BE2C (cell line): ENCODE results near the gene USP14.

Experiments used
- DNase-seq: peaks from one replicate; pipeline ENCODE4 v3.0.0-alpha.2; 2020
- H3K27me3 ChIP-seq: fragments of 250-450 bp; sonication (Bioruptor Pico); 2 replicates; pipeline ENCODE4 v1.5.1; 2020; ENCODE audit warnings: mild to moderate bottlenecking
- H3K36me3 ChIP-seq: fragments of 250-450 bp; sonication (Bioruptor Pico); 2 replicates; pipeline ENCODE4 v1.5.1; 2020; ENCODE audit warnings: mild to moderate bottlenecking
- H3K4me1 ChIP-seq: fragments of 250-450 bp; sonication (Bioruptor Pico); 2 replicates; pipeline ENCODE4 v1.5.1; 2020
- H3K4me3 ChIP-seq: 2 replicates; pipeline ENCODE4 v1.5.1; 2011; ENCODE audit warnings: low read depth, low read length
- H3K9me3 ChIP-seq: fragments of 250-450 bp; sonication (Bioruptor Pico); 2 replicates; pipeline ENCODE4 v1.5.1; 2020
- CTCF ChIP-seq: IDR thresholded peaks from 2 replicates; pipeline ENCODE4 v1.5.1; 2012; ENCODE audit warnings: mild to moderate bottlenecking, low read depth, low read length

The USP14 gene

GRCh38 chr18:192801-193200 lies 34.4 kb downstream of the USP14 start:
- DNase-seq, result no peak
- Histone ChIP-seq H3K4me3 (no peak overlapping the region), H3K4me1 (no peaks in the 10 kb centered on the region), H3K9me3 (no peaks in the 10 kb centered on the region), H3K36me3 (0 out of 2 replicates have a peak, but pooled peaks cover 2% of the 10 kb centered on the region), H3K27me3 (no peaks in the 10 kb centered on the region)
- TF ChIP-seq CTCF, result no peak

GRCh38 chr18:195651-196050 lies 37.3 kb downstream of the USP14 start:
- no peaks in the 10 kb centered on the region for H3K27me3 ChIP-seq
- H3K9me3 ChIP-seq, result no peaks in the 10 kb centered on the region
- no peak overlapping the region for H3K4me3 ChIP-seq
- no peak for DNase-seq
- no peak for TF ChIP-seq CTCF
- H3K36me3 ChIP-seq, result 0 out of 2 replicates have a peak, but pooled peaks cover 2% of the 10 kb centered on the region
- H3K4me1 ChIP-seq, result no peaks in the 10 kb centered on the region

GRCh38 chr18:199214-199613 lies 40.9 kb downstream of the USP14 start:
- TF ChIP-seq CTCF, result no peak
- Histone ChIP-seq H3K4me1 (no peaks in the 10 kb centered on the region), H3K36me3 (peaks cover 5% of the 10 kb centered on the region; the same call in 1 of the 2 replicates), H3K27me3 (no peaks in the 10 kb centered on the region), H3K9me3 (no peaks in the 10 kb centered on the region), H3K4me3 (no peak overlapping the region)
- no peak for DNase-seq

- H3K9me3 ChIP-seq, result no peaks in the 10 kb centered on the region
- no peaks in the 10 kb centered on the region for H3K4me1 ChIP-seq
- no peak overlapping the region for H3K4me3 ChIP-seq
- H3K27me3 ChIP-seq, result no peaks in the 10 kb centered on the region
- no peak for TF ChIP-seq CTCF
- peaks cover 8% of the 10 kb centered on the region; the same call in 1 of the 2 replicates for H3K36me3 ChIP-seq
- DNase-seq, result no peak
Observed at GRCh38 chr18:199768-200167, 41.4 kb downstream of the USP14 start.

GRCh38 chr18:210075-210474 lies 51.7 kb downstream of the USP14 start:
- H3K36me3 ChIP-seq, result peaks cover 17% of the 10 kb centered on the region
- DNase-seq, result no peak
- no peaks in the 10 kb centered on the region for H3K4me1 ChIP-seq
- TF ChIP-seq CTCF, result no peak
- no peak overlapping the region for H3K4me3 ChIP-seq
- no peaks in the 10 kb centered on the region for H3K9me3 ChIP-seq
- H3K27me3 ChIP-seq, result no peaks in the 10 kb centered on the region

- Histone ChIP-seq H3K36me3 (peaks cover 21% of the 10 kb centered on the region), H3K9me3 (no peaks in the 10 kb centered on the region), H3K27me3 (no peaks in the 10 kb centered on the region), H3K4me1 (no peaks in the 10 kb centered on the region), H3K4me3 (no peak overlapping the region)
- DNase-seq, result no peak
- no peak for TF ChIP-seq CTCF
Observed at GRCh38 chr18:210733-211132, 52.4 kb downstream of the USP14 start.
